ENCODE data around the gene EEIG1.

EEIG1 gene

GRCh38 chr9:128024761-128025308, 44.0 kb upstream of the EEIG1 start:
- no peak for TF ChIP-seq FOXP2 (optimal IDR thresholded peaks at IDR 0.05; ENCODE audit: borderline replicate concordance, extremely low read depth, extremely low read length, insufficient read depth)
- no peak for TF ChIP-seq TAF1 (IDR thresholded peaks at IDR 0.05; ENCODE audit: borderline replicate concordance, insufficient read depth, low read length)
- TF ChIP-seq SIN3A (IDR thresholded peaks at IDR 0.05; ENCODE audit: borderline replicate concordance, insufficient read depth, low read length): no peak
- TF ChIP-seq POLR2AphosphoS5 (IDR thresholded peaks at IDR 0.05; ENCODE audit: low read depth, low read length): no peak
- no peak for TF ChIP-seq REST (IDR thresholded peaks at IDR 0.05; ENCODE audit: insufficient read depth in 1 of 2, low read depth in 2 of 2, low read length in 2 of 2)

- TF ChIP-seq POLR2AphosphoS5 (IDR thresholded peaks at IDR 0.05; ENCODE audit: low read depth, low read length) (no peak), FOXP2 (optimal IDR thresholded peaks at IDR 0.05; ENCODE audit: borderline replicate concordance, extremely low read depth, extremely low read length, insufficient read depth) (no peak), TAF1 (IDR thresholded peaks at IDR 0.05; ENCODE audit: borderline replicate concordance, insufficient read depth, low read length) (no peak), REST (IDR thresholded peaks at IDR 0.05; ENCODE audit: insufficient read depth in 1 of 2, low read depth in 2 of 2, low read length in 2 of 2) (no peak), SIN3A (IDR thresholded peaks at IDR 0.05; ENCODE audit: borderline replicate concordance, insufficient read depth, low read length) (no peak)
These were observed 42.1 kb upstream of the EEIG1 start for GRCh38 chr9:128022886-128023285.

GRCh38 chr9:128021098-128021497, 40.3 kb upstream of the EEIG1 start:
- no peak for TF ChIP-seq FOXP2 (optimal IDR thresholded peaks at IDR 0.05; ENCODE audit: borderline replicate concordance, extremely low read depth, extremely low read length, insufficient read depth)
- TF ChIP-seq REST (IDR thresholded peaks at IDR 0.05; ENCODE audit: insufficient read depth in 1 of 2, low read depth in 2 of 2, low read length in 2 of 2): no peak
- no peak for TF ChIP-seq TAF1 (IDR thresholded peaks at IDR 0.05; ENCODE audit: borderline replicate concordance, insufficient read depth, low read length)
- TF ChIP-seq SIN3A (IDR thresholded peaks at IDR 0.05; ENCODE audit: borderline replicate concordance, insufficient read depth, low read length): no peak
- no peak for TF ChIP-seq POLR2AphosphoS5 (IDR thresholded peaks at IDR 0.05; ENCODE audit: low read depth, low read length)

GRCh38 chr9:128020692-128021091, 39.9 kb upstream of the EEIG1 start:
- TF ChIP-seq REST (IDR thresholded peaks at IDR 0.05; ENCODE audit: insufficient read depth in 1 of 2, low read depth in 2 of 2, low read length in 2 of 2) (no peak), POLR2AphosphoS5 (IDR thresholded peaks at IDR 0.05; ENCODE audit: low read depth, low read length) (no peak), TAF1 (IDR thresholded peaks at IDR 0.05; ENCODE audit: borderline replicate concordance, insufficient read depth, low read length) (no peak), FOXP2 (optimal IDR thresholded peaks at IDR 0.05; ENCODE audit: borderline replicate concordance, extremely low read depth, extremely low read length, insufficient read depth) (no peak), SIN3A (IDR thresholded peaks at IDR 0.05; ENCODE audit: borderline replicate concordance, insufficient read depth, low read length) (no peak)

GRCh38 chr9:128015696-128016095, 34.9 kb upstream of the EEIG1 start:
- no peak for TF ChIP-seq POLR2AphosphoS5 (IDR thresholded peaks at IDR 0.05; ENCODE audit: low read depth, low read length)
